Thyroid gland (tissue), 4 donors: ENCODE data around the gene TSPAN11. TPM values are rescaled to one million over a fixed set of nuclear protein-coding genes. Genes with fewer than 3 reads are reported as not detected.

Source experiments
- DNase-seq, 2 donors: peaks; one replicate each; pipeline ENCODE4 v3.0.0-alpha.2; 2019
- H3K27ac ChIP-seq, 3 donors: fragments of 200-600 bp; sonication (generic); 1 replicate in 2 of 3; 2 replicates in 1 of 3; pipeline ENCODE4 v1.5.1; 2016 to 2019; ENCODE audit warnings: mild to moderate bottlenecking in 1 of 3, moderate library complexity in 1 of 3
- H3K27me3 ChIP-seq: fragments of 200-600 bp; sonication (generic); one replicate; pipeline ENCODE4 v1.5.1; 2019
- H3K36me3 ChIP-seq, 2 donors: fragments of 200-600 bp; sonication (generic); one replicate each; pipeline ENCODE4 v1.5.1; 2016 to 2019
- H3K4me1 ChIP-seq, 2 donors: fragments of 200-600 bp; sonication (generic); one replicate each; pipeline ENCODE4 v1.5.1; 2017 to 2019
- H3K4me3 ChIP-seq, 3 donors: fragments of 200-600 bp; sonication (generic); replicated peaks in 1 of 3; 1 replicate in 2 of 3; 2 replicates in 1 of 3; pipeline ENCODE4 v1.5.1; 2016; ENCODE audit warnings: mild to moderate bottlenecking in 1 of 3
- H3K9me3 ChIP-seq: fragments of 200-600 bp; sonication (generic); one replicate; pipeline ENCODE4 v1.5.1; 2017
- CTCF ChIP-seq, 6 experiments: fragments of 200-600 bp in 3 of 6; fragments of 450-650 bp in 3 of 6; sonication (generic) in 3 of 6; IDR thresholded peaks; one replicate each; pipeline ENCODE4 v1.5.1; 2016 to 2019; ENCODE audit warnings: antibody characterized with exemption in 6 of 6, mild to moderate bottlenecking in 2 of 6, inconsistent platforms in 1 of 6, moderate library complexity in 1 of 6
- POLR2A ChIP-seq, 2 donors: fragments of 450-650 bp; IDR thresholded peaks; one replicate each; pipeline ENCODE4 v1.6.1; 2017; ENCODE audit warnings: antibody characterized with exemption in 2 of 2, mild to moderate bottlenecking in 2 of 2, moderate library complexity in 1 of 2
- WGBS, 2 donors: methylation state at CpG; one replicate each; pipeline ENCODE4 v1.1.5; 2017; 5-methylcytosine and 5-hydroxymethylcytosine counted together
- intact Hi-C: fragments of 100-400 bp; cut with DNase I; formaldehyde crosslinking; loops from one replicate; pipeline ENCODE4 v1.15.1; 2023
- total RNA-seq, 4 donors: library from RNA; depleted of rRNA; stranded (reverse); fragments of >200 nt; gene quantifications; one replicate each; pipeline ENCODE4 v1.2.3, GENCODE V29; 2016

The TSPAN11 gene
- total RNA-seq, 4 donors from 2014 or later, result 2.0 to 7.5 (median 4.4) TPM

- Histone ChIP-seq H3K4me1 (no peaks in the 10 kb centered on the region), H3K27ac (no peak overlapping the region), H3K4me3 (no peak overlapping the region), H3K9me3 (no peaks in the 10 kb centered on the region), H3K36me3 (no peaks in the 10 kb centered on the region), H3K27me3 (no peaks in the 10 kb centered on the region)
- TF ChIP-seq CTCF (IDR thresholded peaks at IDR 0.05) (no peak), POLR2A (IDR thresholded peaks at IDR 0.05) (no peak)
- WGBS, 2 donors, result 88 to 93% methylated on average over 11 of the region's 11 CpGs
- DNase-seq, result no peak
- intact Hi-C loops, result no loop called here
Measured at GRCh38 chr12:30977124-30977523, 50.6 kb downstream of the TSPAN11 start.

GRCh38 chr12:30977537-30978349 lies 51.2 kb downstream of the TSPAN11 start:
- Histone ChIP-seq H3K4me1 (no peaks in the 10 kb centered on the region), H3K36me3 (no peaks in the 10 kb centered on the region), H3K27ac (no peak overlapping the region), H3K27me3 (no peaks in the 10 kb centered on the region), H3K9me3 (no peaks in the 10 kb centered on the region), H3K4me3 (no peak overlapping the region)
- intact Hi-C loops, result no loop called here
- no peak for DNase-seq
- TF ChIP-seq CTCF (IDR thresholded peaks at IDR 0.05) (no peak), POLR2A (IDR thresholded peaks at IDR 0.05) (no peak)
- WGBS, 2 donors, result 76 to 81% methylated on average over 7 of the region's 7 CpGs

- DNase-seq, result no peak
- no peak overlapping the region for H3K4me3 ChIP-seq
- intact Hi-C loops, result no loop called here
- no peak for TF ChIP-seq POLR2A (IDR thresholded peaks at IDR 0.05)
- TF ChIP-seq CTCF (IDR thresholded peaks at IDR 0.05), result no peak
- 82 to 91% methylated on average over 5 to 6 of the region's 7 CpGs for WGBS, 2 donors
- H3K27me3 ChIP-seq, result no peaks in the 10 kb centered on the region
- H3K36me3 ChIP-seq, result no peaks in the 10 kb centered on the region
- no peak overlapping the region for H3K27ac ChIP-seq
- H3K9me3 ChIP-seq, result no peaks in the 10 kb centered on the region
- H3K4me1 ChIP-seq, result no peaks in the 10 kb centered on the region
Measured at GRCh38 chr12:30978639-30979038, 52.1 kb downstream of the TSPAN11 start.

DNA sequence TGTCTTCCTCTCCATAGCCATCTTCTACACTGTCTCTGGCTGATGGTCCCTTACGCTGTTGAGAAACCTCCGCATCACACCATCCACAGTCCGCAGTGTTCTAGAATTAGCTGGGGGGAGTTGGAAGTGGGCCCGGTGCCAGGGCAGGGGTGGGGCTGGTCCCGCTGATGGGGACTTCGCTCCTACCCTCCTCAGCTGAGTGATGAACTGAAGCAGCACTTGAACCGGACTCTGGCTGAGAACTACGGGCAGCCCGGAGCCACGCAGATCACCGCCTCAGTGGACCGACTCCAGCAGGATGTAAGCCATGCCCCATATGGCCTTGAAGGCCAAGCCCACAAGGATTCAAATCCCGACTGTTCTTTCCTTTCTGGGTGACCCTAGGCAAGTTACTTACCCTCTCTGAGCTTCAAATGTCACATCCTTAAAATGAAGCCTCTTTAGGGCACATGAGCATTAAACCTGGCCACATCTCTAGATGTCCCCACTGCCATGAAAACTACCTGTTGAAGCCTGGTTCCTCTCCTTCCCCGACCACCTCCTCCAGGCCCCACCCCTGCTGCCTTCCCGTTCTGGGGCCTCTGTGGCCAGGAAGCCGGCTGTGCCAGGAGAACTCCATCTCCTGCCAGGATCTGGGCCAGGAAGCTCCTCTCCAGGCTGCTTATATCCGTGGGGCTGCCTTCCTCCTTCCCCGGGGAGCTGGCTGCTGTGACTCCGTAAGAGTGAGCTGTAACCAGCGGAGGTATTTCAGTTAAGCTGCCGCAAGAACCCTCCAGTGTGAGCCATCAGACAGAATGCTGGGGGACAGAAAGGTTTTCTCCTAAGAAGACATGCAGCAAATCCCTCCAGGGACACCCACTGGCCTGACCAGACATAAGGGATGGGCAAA lies 53.1 kb downstream of the TSPAN11 start:
- no peaks in the 10 kb centered on the region for H3K9me3 ChIP-seq
- H3K27me3 ChIP-seq, result no peaks in the 10 kb centered on the region
- WGBS, 2 donors, result 51 to 55% methylated on average over 13 to 21 of the region's 21 CpGs
- DNase-seq, result no peak
- no peaks in the 10 kb centered on the region for H3K4me1 ChIP-seq
- no peaks in the 10 kb centered on the region for H3K36me3 ChIP-seq
- intact Hi-C loops, result loop anchor here (10.0 kb wide), 1 partner anchor 125 kb away; no protein-coding TSS in a partner anchor
- TF ChIP-seq POLR2A (IDR thresholded peaks at IDR 0.05) (no peak), CTCF (IDR thresholded peaks at IDR 0.05) (no peak)
- H3K4me3 ChIP-seq, result no peak overlapping the region
- H3K27ac ChIP-seq, result no peak overlapping the region
